ENCODE data around the gene FAM222A. TPM values are rescaled to one million over a fixed set of nuclear protein-coding genes. Genes with fewer than 3 reads are reported as not detected.

The FAM222A gene
- total RNA-seq: 0.58 and 1.1 TPM in 2 replicates

GRCh38 chr12:109713187-109714070, at the start of gene FAM222A:
TSS of gene FAM222A (plus strand) at chr12:109713825. CDS start at chr12:109744147, 30,322 bp downstream.
- Histone ChIP-seq H3K36me3 (ENCODE audit: control insufficient read depth, insufficient read depth, low read length) (no peaks in the 10 kb centered on the region), H3K4me3 (ENCODE audit: low read depth, low read length) (peak within 1 kb of the TSS; percentile 44), H3K27me3 (ENCODE audit: control insufficient read depth, insufficient read depth, low read length) (peaks cover 61% of the 10 kb centered on the region)
- TF ChIP-seq, protein P1, sequence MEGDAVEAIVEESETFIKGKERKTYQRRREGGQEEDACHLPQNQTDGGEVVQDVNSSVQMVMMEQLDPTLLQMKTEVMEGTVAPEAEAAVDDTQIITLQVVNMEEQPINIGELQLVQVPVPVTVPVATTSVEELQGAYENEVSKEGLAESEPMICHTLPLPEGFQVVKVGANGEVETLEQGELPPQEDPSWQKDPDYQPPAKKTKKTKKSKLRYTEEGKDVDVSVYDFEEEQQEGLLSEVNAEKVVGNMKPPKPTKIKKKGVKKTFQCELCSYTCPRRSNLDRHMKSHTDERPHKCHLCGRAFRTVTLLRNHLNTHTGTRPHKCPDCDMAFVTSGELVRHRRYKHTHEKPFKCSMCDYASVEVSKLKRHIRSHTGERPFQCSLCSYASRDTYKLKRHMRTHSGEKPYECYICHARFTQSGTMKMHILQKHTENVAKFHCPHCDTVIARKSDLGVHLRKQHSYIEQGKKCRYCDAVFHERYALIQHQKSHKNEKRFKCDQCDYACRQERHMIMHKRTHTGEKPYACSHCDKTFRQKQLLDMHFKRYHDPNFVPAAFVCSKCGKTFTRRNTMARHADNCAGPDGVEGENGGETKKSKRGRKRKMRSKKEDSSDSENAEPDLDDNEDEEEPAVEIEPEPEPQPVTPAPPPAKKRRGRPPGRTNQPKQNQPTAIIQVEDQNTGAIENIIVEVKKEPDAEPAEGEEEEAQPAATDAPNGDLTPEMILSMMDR (IDR thresholded peaks at IDR 0.05; ENCODE audit: insufficient read depth, low read length, poor library complexity, severe bottlenecking): no peak
- peak; percentile 64 for DNase-seq (ENCODE audit: low read depth)

- Histone ChIP-seq H3K27me3 (ENCODE audit: control insufficient read depth, insufficient read depth, low read length) (peaks cover 11% of the 10 kb centered on the region), H3K4me3 (ENCODE audit: low read depth, low read length) (no peak overlapping the region), H3K36me3 (ENCODE audit: control insufficient read depth, insufficient read depth, low read length) (no peaks in the 10 kb centered on the region)
- DNase-seq (ENCODE audit: low read depth): no peak
- TF ChIP-seq, protein P1 (IDR thresholded peaks at IDR 0.05; ENCODE audit: insufficient read depth, low read length, poor library complexity, severe bottlenecking): no peak
Measured at GRCh38 chr12:109664402-109664801, 49.2 kb upstream of the FAM222A start.

- no peaks in the 10 kb centered on the region for H3K36me3 ChIP-seq (ENCODE audit: control insufficient read depth, insufficient read depth, low read length)
- H3K4me3 ChIP-seq (ENCODE audit: low read depth, low read length): no peak overlapping the region
- no peak for DNase-seq (ENCODE audit: low read depth)
- H3K27me3 ChIP-seq (ENCODE audit: control insufficient read depth, insufficient read depth, low read length): peaks cover 11% of the 10 kb centered on the region
- TF ChIP-seq, protein P1 (IDR thresholded peaks at IDR 0.05; ENCODE audit: insufficient read depth, low read length, poor library complexity, severe bottlenecking): no peak
Measured at GRCh38 chr12:109666068-109666467, 47.6 kb upstream of the FAM222A start.

GRCh38 chr12:109670731-109671130, 42.9 kb upstream of the FAM222A start:
- DNase-seq (ENCODE audit: low read depth): no peak
- TF ChIP-seq, protein P1 (IDR thresholded peaks at IDR 0.05; ENCODE audit: insufficient read depth, low read length, poor library complexity, severe bottlenecking): no peak
- peaks cover 15% of the 10 kb centered on the region for H3K27me3 ChIP-seq (ENCODE audit: control insufficient read depth, insufficient read depth, low read length)
- no peak overlapping the region for H3K4me3 ChIP-seq (ENCODE audit: low read depth, low read length)
- no peaks in the 10 kb centered on the region for H3K36me3 ChIP-seq (ENCODE audit: control insufficient read depth, insufficient read depth, low read length)

DNA sequence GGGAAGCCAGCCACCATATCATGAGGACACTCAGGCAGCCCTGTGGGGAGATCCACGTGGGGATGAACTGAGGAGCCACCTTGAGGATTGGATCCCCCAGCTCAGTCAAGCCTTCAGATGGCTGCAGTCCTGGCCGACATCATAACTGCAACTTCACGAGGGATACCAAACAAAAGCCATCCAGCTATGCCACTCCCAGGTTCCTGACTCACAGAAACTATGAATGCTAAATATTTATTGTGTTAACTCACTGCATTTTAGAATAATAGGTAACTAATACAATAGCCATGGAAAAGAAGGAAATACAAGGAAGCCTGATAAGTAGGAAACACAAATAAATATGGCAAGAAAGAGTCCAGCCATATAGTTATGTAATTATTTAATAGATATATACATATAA, 42.1 kb upstream of the FAM222A start:
- no peak for DNase-seq (ENCODE audit: low read depth)
- H3K4me3 ChIP-seq (ENCODE audit: low read depth, low read length): no peak overlapping the region
- H3K36me3 ChIP-seq (ENCODE audit: control insufficient read depth, insufficient read depth, low read length): no peaks in the 10 kb centered on the region
- H3K27me3 ChIP-seq (ENCODE audit: control insufficient read depth, insufficient read depth, low read length): peaks cover 17% of the 10 kb centered on the region
- TF ChIP-seq, protein P1 (IDR thresholded peaks at IDR 0.05; ENCODE audit: insufficient read depth, low read length, poor library complexity, severe bottlenecking): no peak
